ENCODE results near the gene RIF1. TPM values are rescaled to one million over a fixed set of nuclear protein-coding genes. Genes with fewer than 3 reads are reported as not detected.

The RIF1 gene
- total RNA-seq, 4 donors from 2014 or later = 25.3 to 31.0 (median 28.9) TPM

- H3K9me3 ChIP-seq = no peaks in the 10 kb centered on the region
- intact Hi-C loops (cut with DNase I) = no loop called here
- H3K4me3 ChIP-seq = no peak overlapping the region
- WGBS = 96% methylated on average over 5 of the region's 5 CpGs
- H3K36me3 ChIP-seq = no peaks in the 10 kb centered on the region
- no peaks in the 10 kb centered on the region for H3K27me3 ChIP-seq
- TF ChIP-seq EP300 (IDR thresholded peaks at IDR 0.05) (no peak), POLR2A (IDR thresholded peaks at IDR 0.05; ENCODE audit: low read depth) (no peak), POLR2AphosphoS5 (IDR thresholded peaks at IDR 0.05) (no peak), CTCF (IDR thresholded peaks at IDR 0.05) (no peak)
- H3K4me1 ChIP-seq = no peaks in the 10 kb centered on the region
- DNase-seq (ENCODE audit: extremely low spot score) = no peak
- no peak overlapping the region for H3K27ac ChIP-seq (replicated peaks in 1 of 4)
These were observed 8.6 kb upstream of the RIF1 start for GRCh38 chr2:151401149-151401548.

- Histone ChIP-seq H3K36me3 (no peaks in the 10 kb centered on the region), H3K27ac (replicated peaks in 1 of 4) (no peak overlapping the region), H3K4me3 (no peak overlapping the region), H3K4me1 (no peaks in the 10 kb centered on the region), H3K27me3 (no peaks in the 10 kb centered on the region), H3K9me3 (no peaks in the 10 kb centered on the region)
- no peak for TF ChIP-seq POLR2A (IDR thresholded peaks at IDR 0.05; ENCODE audit: low read depth)
- no peak for TF ChIP-seq CTCF (IDR thresholded peaks at IDR 0.05)
- TF ChIP-seq EP300 (IDR thresholded peaks at IDR 0.05) = no peak
- WGBS = 79% methylated on average over 4 of the region's 4 CpGs
- intact Hi-C loops (cut with DNase I) = no loop called here
- DNase-seq (ENCODE audit: extremely low spot score) = no peak
These were observed 5.8 kb upstream of the RIF1 start for GRCh38 chr2:151403914-151404313.

GRCh38 chr2:151405376-151405775 lies 4.3 kb upstream of the RIF1 start:
- TF ChIP-seq EP300 (IDR thresholded peaks at IDR 0.05) (no peak), POLR2A (IDR thresholded peaks at IDR 0.05; ENCODE audit: low read depth) (no peak)
- DNase-seq (ENCODE audit: extremely low spot score) = no peak
- Histone ChIP-seq H3K9me3 (no peaks in the 10 kb centered on the region), H3K4me3 (no peak overlapping the region), H3K36me3 (no peaks in the 10 kb centered on the region), H3K4me1 (peaks cover 0 to 2% (median 0%) of the 10 kb centered on the region in 4 donors), H3K27me3 (no peaks in the 10 kb centered on the region), H3K27ac (replicated peaks in 1 of 4) (no peak overlapping the region)
- 86% methylated on average over 4 of the region's 4 CpGs for WGBS
- intact Hi-C loops (cut with DNase I) = no loop called here

GRCh38 chr2:151407281-151407680 lies 2.4 kb upstream of the RIF1 start:
- Histone ChIP-seq H3K9me3 (no peaks in the 10 kb centered on the region), H3K36me3 (peaks cover under 1 to 5% (median 1%) of the 10 kb centered on the region in 4 donors), H3K4me3 (no peak overlapping the region), H3K27me3 (no peaks in the 10 kb centered on the region), H3K4me1 (peaks cover 13 to 20% (median 14%) of the 10 kb centered on the region in 4 donors), H3K27ac (replicated peaks in 1 of 4) (no peak overlapping the region)
- TF ChIP-seq EP300 (IDR thresholded peaks at IDR 0.05) = no peak
- TF ChIP-seq CTCF (IDR thresholded peaks at IDR 0.05) = no peak
- no peak for TF ChIP-seq POLR2A (IDR thresholded peaks at IDR 0.05; ENCODE audit: low read depth)
- no peak for TF ChIP-seq POLR2AphosphoS5 (IDR thresholded peaks at IDR 0.05)
- DNase-seq (ENCODE audit: extremely low spot score) = no peak
- intact Hi-C loops (cut with DNase I) = no loop called here

- 85% methylated on average over 25 of the region's 25 CpGs for WGBS
- DNase-seq (ENCODE audit: extremely low spot score) = no peak
- intact Hi-C loops (cut with DNase I) = no loop called here
- Histone ChIP-seq H3K9me3 (no peaks in the 10 kb centered on the region), H3K36me3 (peaks cover 8 to 22% (median 15%) of the 10 kb centered on the region in 4 donors), H3K27ac (replicated peaks in 1 of 4) (peak overlapping the region; percentile 86 to 93 (median 92)), H3K4me3 (peak overlapping the region; percentile 83 to 96 (median 88)), H3K27me3 (no peaks in the 10 kb centered on the region), H3K4me1 (peaks cover 13 to 24% (median 19%) of the 10 kb centered on the region in 4 donors)
- TF ChIP-seq POLR2AphosphoS5 (IDR thresholded peaks at IDR 0.05) = no peak
These were observed 708 bp upstream of the RIF1 start for GRCh38 chr2:151408788-151409600.

All from esophagus muscularis mucosa (tissue), 4 donors.